Panc1 (cell line): ENCODE data around the gene ARID2. TPM values are rescaled to one million over a fixed set of nuclear protein-coding genes. Genes with fewer than 3 reads are reported as not detected.

Source experiments
- ATAC-seq: fragments of 200-7000 bp; cut with Tn5 transposase; 2 replicates; pipeline ENCODE4 v1.9.1; 2020; ENCODE audit warnings: mild to moderate bottlenecking, moderate library complexity
- BruUV-seq: library from RNA; stranded (reverse); fragments of 400-500 nt; replicated peaks from 2 replicates; lab custom pipeline; 2021; lab: Mats Ljungman, UMichigan
- CTCF ChIA-PET: fragments of 300-600 bp; sonication (Branson Sonifier 250); formaldehyde crosslinking; loops from one replicate; lab custom pipeline; 2022; ENCODE audit warnings: antibody characterized with exemption; lab: Charles Lee
- POLR2A ChIA-PET: fragments of 300-600 bp; sonication (Branson Sonifier 250); formaldehyde crosslinking; loops from one replicate; lab custom pipeline; 2022; ENCODE audit warnings: antibody characterized with exemption; lab: Charles Lee
- DNase-seq: peaks from one replicate; pipeline ENCODE4 v3.0.0-alpha.2; 2010; ENCODE audit warnings: low read depth, low spot score
- H3K27ac ChIP-seq: 2 replicates; pipeline ENCODE4 v1.5.1; 2011; ENCODE audit warnings: mild to moderate bottlenecking, low read length, inconsistent platforms
- H3K27me3 ChIP-seq: fragments of 200-500 bp; sonication (Bioruptor generic); 2 replicates; pipeline ENCODE4 v1.6.0; 2014; ENCODE audit warnings: low read length, inconsistent platforms; ENCODE audit not compliant: control insufficient read depth, insufficient read depth
- H3K36me3 ChIP-seq: fragments of 200-500 bp; sonication (Bioruptor generic); 2 replicates; pipeline ENCODE4 v1.5.1; 2014; ENCODE audit warnings: inconsistent platforms, mild to moderate bottlenecking, low read length, moderate library complexity; ENCODE audit not compliant: control insufficient read depth, insufficient read depth
- H3K4me1 ChIP-seq: 2 replicates; pipeline ENCODE4 v1.5.1; 2011; ENCODE audit warnings: inconsistent platforms, mild to moderate bottlenecking, low read length, moderate library complexity; ENCODE audit not compliant: control insufficient read depth, insufficient read depth
- H3K4me3 ChIP-seq, 2 experiments: 2 replicates each; pipeline ENCODE4 v1.5.1; 2011 to 2012; ENCODE audit warnings: low read depth in 2 of 2, low read length in 2 of 2, mild to moderate bottlenecking in 2 of 2, inconsistent platforms in 1 of 2, moderate library complexity in 1 of 2
- H3K9me3 ChIP-seq: fragments of 200-500 bp; sonication (Bioruptor generic); 2 replicates; pipeline ENCODE4 v1.5.1; 2014; ENCODE audit warnings: low read depth, mild to moderate bottlenecking, inconsistent platforms, low read length, moderate library complexity; ENCODE audit not compliant: control insufficient read depth, insufficient read depth
- POLR2AphosphoS5 ChIP-seq: IDR thresholded peaks from 2 replicates; pipeline ENCODE4 v1.6.1; 2012; ENCODE audit warnings: mild to moderate bottlenecking, low read depth, low read length, moderate library complexity
- SIN3A ChIP-seq: IDR thresholded peaks from 2 replicates; pipeline ENCODE4 v1.6.1; 2012; ENCODE audit warnings: low read depth, mild to moderate bottlenecking, low read length, moderate library complexity, borderline replicate concordance; ENCODE audit not compliant: insufficient read depth
- TCF7L2 ChIP-seq: IDR thresholded peaks from 2 replicates; pipeline ENCODE4 v1.6.1; 2011; ENCODE audit warnings: mild to moderate bottlenecking, low read depth, low read length, inconsistent platforms
- in situ Hi-C: cut with HindIII; loops from 2 replicates; pipeline ENCODE4 v1.10.0; 2016; ENCODE audit warnings: low sequenced_read_pairs, low pct_unique_long_range_greater_than_20kb
- intact Hi-C: fragments of 100-400 bp; cut with micrococcal nuclease; formaldehyde crosslinking; loops from one replicate; pipeline ENCODE4 v1.10.0; 2022; ENCODE audit not compliant: unreplicated experiment
- total RNA-seq: library from RNA; stranded (reverse); gene quantifications from one replicate; pipeline ENCODE4 v1.2.1, GENCODE V29; 2021; ENCODE audit not compliant: unreplicated experiment
- TF ChIP-seq, protein P1 (sequence below): fragments of 450-650 bp; IDR thresholded peaks from 2 replicates; pipeline ENCODE4 v1.5.1; 2017; ENCODE audit warnings: mild to moderate bottlenecking
- TF ChIP-seq, protein P2 (sequence below), 2 experiments: IDR thresholded peaks; 2 replicates each; pipeline ENCODE4 v1.6.1; 2011 to 2012; ENCODE audit warnings: low read depth in 2 of 2, control low read depth in 1 of 2, low read length in 1 of 2, mild to moderate bottlenecking in 1 of 2, moderate library complexity in 1 of 2; ENCODE audit not compliant: insufficient read depth in 1 of 2

The ARID2 gene
- total RNA-seq, 1 experiment from 2014 or later, result 39.5 TPM

GRCh38 chr12:45730084-45730347 is 510 bp downstream of the ARID2 start:
- in situ Hi-C loops (no loop called here), intact Hi-C loops (no loop called here)
- Histone ChIP-seq H3K9me3 (no peaks in the 10 kb centered on the region), H3K4me1 (peaks cover 19% of the 10 kb centered on the region; the same call in 1 of the 2 replicates), H3K27me3 (no peaks in the 10 kb centered on the region), H3K36me3 (peaks cover 23% of the 10 kb centered on the region), H3K4me3 (peak overlapping the region; percentile 74 to 79), H3K27ac (peak overlapping the region; percentile 93)
- TF ChIP-seq SIN3A (no peak), TCF7L2 (no peak)
- TF ChIP-seq, protein P1, sequence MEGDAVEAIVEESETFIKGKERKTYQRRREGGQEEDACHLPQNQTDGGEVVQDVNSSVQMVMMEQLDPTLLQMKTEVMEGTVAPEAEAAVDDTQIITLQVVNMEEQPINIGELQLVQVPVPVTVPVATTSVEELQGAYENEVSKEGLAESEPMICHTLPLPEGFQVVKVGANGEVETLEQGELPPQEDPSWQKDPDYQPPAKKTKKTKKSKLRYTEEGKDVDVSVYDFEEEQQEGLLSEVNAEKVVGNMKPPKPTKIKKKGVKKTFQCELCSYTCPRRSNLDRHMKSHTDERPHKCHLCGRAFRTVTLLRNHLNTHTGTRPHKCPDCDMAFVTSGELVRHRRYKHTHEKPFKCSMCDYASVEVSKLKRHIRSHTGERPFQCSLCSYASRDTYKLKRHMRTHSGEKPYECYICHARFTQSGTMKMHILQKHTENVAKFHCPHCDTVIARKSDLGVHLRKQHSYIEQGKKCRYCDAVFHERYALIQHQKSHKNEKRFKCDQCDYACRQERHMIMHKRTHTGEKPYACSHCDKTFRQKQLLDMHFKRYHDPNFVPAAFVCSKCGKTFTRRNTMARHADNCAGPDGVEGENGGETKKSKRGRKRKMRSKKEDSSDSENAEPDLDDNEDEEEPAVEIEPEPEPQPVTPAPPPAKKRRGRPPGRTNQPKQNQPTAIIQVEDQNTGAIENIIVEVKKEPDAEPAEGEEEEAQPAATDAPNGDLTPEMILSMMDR, result no peak
- ChIA-PET POLR2A (interaction anchor here (0.6 to 0.7 kb wide), 3 partner anchors 27 to 74 kb away, joined by 4 to 10 read pairs (median 4); no protein-coding TSS in a partner anchor), CTCF (no interaction called here)
- DNase-seq (no peak), ATAC-seq (no peak)
- BruUV-seq, result no TSS peak

DNA sequence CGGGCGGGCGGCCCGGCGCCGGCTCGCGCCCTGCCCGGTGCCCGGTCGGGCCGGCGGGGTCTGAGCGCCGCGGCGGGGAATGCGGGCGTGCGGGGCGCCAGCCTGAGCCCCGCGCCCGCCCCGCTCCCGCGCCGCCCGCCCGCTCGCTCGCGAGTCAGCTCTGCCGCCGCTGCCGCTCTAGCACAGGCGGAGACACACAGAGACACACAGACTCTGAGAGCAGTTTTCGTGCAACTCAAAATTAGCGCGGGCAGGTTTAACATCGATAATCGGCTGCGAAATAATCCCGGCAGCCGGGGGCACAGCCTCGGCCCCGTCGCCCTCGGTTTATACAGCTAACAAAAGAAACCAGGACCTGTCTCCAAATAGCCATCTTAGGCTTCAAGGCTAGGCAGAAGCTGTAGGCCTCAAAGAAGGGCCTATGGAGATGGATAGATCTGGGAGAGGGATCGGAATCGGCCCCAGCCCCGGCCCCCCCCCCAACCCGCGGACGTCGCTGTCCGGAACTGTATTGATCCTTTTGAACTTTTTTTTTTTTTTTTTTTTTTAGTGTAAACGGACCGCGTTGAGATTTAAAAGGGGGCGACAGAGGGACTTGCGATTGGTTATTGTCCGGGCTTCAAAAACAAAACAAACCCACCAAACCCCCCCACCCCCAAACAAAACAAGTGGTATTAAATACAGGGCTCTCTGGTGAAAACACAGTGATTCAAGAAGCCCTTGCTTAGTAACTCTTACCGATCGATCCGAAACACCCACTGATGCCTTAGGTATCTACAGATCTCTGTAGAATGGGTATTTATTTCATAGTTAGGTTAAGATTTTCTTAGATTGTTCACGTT is 1.1 kb downstream of the ARID2 start:
- peaks cover 14% of the 10 kb centered on the region; the same call in 1 of the 2 replicates for H3K4me1 ChIP-seq
- intact Hi-C loops, result no loop called here
- H3K4me3 ChIP-seq, result peak overlapping the region; percentile 64 to 74
- H3K27ac ChIP-seq, result peak overlapping the region; percentile 97
- H3K36me3 ChIP-seq, result peaks cover 24% of the 10 kb centered on the region
- CTCF ChIA-PET, result no interaction called here
- no TSS peak for BruUV-seq
- ATAC-seq (no peak), DNase-seq (no peak)
- H3K9me3 ChIP-seq, result no peaks in the 10 kb centered on the region
- H3K27me3 ChIP-seq, result no peaks in the 10 kb centered on the region
- TF ChIP-seq, protein P2, sequence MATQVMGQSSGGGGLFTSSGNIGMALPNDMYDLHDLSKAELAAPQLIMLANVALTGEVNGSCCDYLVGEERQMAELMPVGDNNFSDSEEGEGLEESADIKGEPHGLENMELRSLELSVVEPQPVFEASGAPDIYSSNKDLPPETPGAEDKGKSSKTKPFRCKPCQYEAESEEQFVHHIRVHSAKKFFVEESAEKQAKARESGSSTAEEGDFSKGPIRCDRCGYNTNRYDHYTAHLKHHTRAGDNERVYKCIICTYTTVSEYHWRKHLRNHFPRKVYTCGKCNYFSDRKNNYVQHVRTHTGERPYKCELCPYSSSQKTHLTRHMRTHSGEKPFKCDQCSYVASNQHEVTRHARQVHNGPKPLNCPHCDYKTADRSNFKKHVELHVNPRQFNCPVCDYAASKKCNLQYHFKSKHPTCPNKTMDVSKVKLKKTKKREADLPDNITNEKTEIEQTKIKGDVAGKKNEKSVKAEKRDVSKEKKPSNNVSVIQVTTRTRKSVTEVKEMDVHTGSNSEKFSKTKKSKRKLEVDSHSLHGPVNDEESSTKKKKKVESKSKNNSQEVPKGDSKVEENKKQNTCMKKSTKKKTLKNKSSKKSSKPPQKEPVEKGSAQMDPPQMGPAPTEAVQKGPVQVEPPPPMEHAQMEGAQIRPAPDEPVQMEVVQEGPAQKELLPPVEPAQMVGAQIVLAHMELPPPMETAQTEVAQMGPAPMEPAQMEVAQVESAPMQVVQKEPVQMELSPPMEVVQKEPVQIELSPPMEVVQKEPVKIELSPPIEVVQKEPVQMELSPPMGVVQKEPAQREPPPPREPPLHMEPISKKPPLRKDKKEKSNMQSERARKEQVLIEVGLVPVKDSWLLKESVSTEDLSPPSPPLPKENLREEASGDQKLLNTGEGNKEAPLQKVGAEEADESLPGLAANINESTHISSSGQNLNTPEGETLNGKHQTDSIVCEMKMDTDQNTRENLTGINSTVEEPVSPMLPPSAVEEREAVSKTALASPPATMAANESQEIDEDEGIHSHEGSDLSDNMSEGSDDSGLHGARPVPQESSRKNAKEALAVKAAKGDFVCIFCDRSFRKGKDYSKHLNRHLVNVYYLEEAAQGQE (IDR thresholded peaks at IDR 0.05; ENCODE audit: insufficient read depth in 1 of 2, low read depth in 2 of 2, low read length in 1 of 2), result no peak
- in situ Hi-C loops, result no loop called here
- POLR2A ChIA-PET, result interaction anchor here (0.6 to 0.7 kb wide), 3 partner anchors 26 to 75 kb away, joined by 4 to 10 read pairs (median 4); no protein-coding TSS in a partner anchor

- peak overlapping the region; percentile 64 to 74 for H3K4me3 ChIP-seq
- DNase-seq (no peak), ATAC-seq (no peak)
- TSS peak; percentile 57 for BruUV-seq
- in situ Hi-C loops (no loop called here), intact Hi-C loops (no loop called here)
- TF ChIP-seq, protein P2 (IDR thresholded peaks at IDR 0.05; ENCODE audit: insufficient read depth in 1 of 2, low read depth in 2 of 2, low read length in 1 of 2), result no peak
- TF ChIP-seq, protein P1, result no peak
- TF ChIP-seq SIN3A, result no peak
- no peak for TF ChIP-seq TCF7L2
- no peak for TF ChIP-seq POLR2AphosphoS5
- no peaks in the 10 kb centered on the region for H3K27me3 ChIP-seq
- H3K4me1 ChIP-seq, result peaks cover 14% of the 10 kb centered on the region; the same call in 1 of the 2 replicates
- no peaks in the 10 kb centered on the region for H3K9me3 ChIP-seq
- CTCF ChIA-PET, result no interaction called here
- H3K36me3 ChIP-seq, result peaks cover 24% of the 10 kb centered on the region
- H3K27ac ChIP-seq, result peak overlapping the region; percentile 97
- POLR2A ChIA-PET, result no interaction called here
Measured at GRCh38 chr12:45731190-45731775, 1.8 kb downstream of the ARID2 start.
